ENCODE data around the gene GALNT11. TPM values are rescaled to one million over a fixed set of nuclear protein-coding genes. Genes with fewer than 3 reads are reported as not detected.

Gene GALNT11
- total RNA-seq, 1 experiment from 2014 or later = 24.1 TPM

DNA sequence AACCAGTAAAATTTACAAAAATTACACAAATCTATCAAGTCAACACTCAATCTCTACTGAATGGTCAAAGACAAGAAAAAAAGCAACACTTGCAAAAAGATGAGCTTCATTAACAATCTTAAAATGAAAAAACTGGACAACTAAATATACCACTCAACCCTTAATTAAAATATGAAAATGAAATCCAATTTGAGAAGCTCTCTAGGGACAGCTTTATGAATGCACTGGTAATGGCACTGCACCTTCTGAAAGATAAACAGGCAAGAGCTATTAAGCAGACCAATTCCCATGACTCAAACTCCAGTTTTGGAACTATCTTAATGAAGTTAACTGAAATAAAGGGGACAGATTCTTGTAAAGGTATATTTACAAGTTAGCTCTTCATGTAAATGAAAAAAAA is 135.7 kb downstream of the GALNT11 start:
- H3K9me3 Mint-ChIP-seq = no peaks in the 10 kb centered on the region
- Histone ChIP-seq H4K8ac (replicated peaks; ENCODE audit: insufficient read length, low read depth, low read length) (no peak overlapping the region), H2BK12ac (ENCODE audit: insufficient read length, low read depth, low read length) (no peak overlapping the region), H4K91ac (ENCODE audit: insufficient read length, low read depth, low read length) (no peak overlapping the region), H3K14ac (ENCODE audit: insufficient read depth, low read length) (no peak overlapping the region), H3K9ac (ENCODE audit: extremely low read depth, insufficient read length, low read length) (no peak overlapping the region), H3K27me3 (ENCODE audit: insufficient read depth, low read length) (no peaks in the 10 kb centered on the region), H3K9me3 (ENCODE audit: control insufficient read depth, low read depth, low read length) (no peaks in the 10 kb centered on the region), H3T11ph (ENCODE audit: low read length) (no peak overlapping the region), H3K56ac (ENCODE audit: insufficient read length, low read depth, low read length) (no peak overlapping the region), H3K4me1 (ENCODE audit: insufficient read depth, low read length) (no peaks in the 10 kb centered on the region), H2BK5ac (ENCODE audit: insufficient read length, low read length) (no peak overlapping the region), H3K79me1 (ENCODE audit: insufficient read depth, low read depth, low read length, poor library complexity, severe bottlenecking) (no peaks in the 10 kb centered on the region), H2AFZ (ENCODE audit: low read length) (no peak overlapping the region), H4K20me1 (ENCODE audit: control insufficient read depth, insufficient read depth, insufficient read length) (no peaks in the 10 kb centered on the region), H2BK15ac (ENCODE audit: low read depth, low read length) (no peak overlapping the region), H2BK120ac (ENCODE audit: low read depth, low read length, poor library complexity, severe bottlenecking) (no peak overlapping the region), H3K4ac (ENCODE audit: low read depth, low read length) (no peak overlapping the region), H3K18ac (ENCODE audit: insufficient read length, low read depth, low read length) (no peak overlapping the region), H4K5ac (ENCODE audit: insufficient read length, low read depth, low read length) (no peak overlapping the region), H2AK5ac (ENCODE audit: insufficient read length, low read length) (no peak overlapping the region), H3K23me2 (ENCODE audit: insufficient read length, low read depth, low read length, poor library complexity, severe bottlenecking) (no peaks in the 10 kb centered on the region), H2BK20ac (ENCODE audit: low read depth, low read length, poor library complexity, severe bottlenecking) (no peak overlapping the region), H3K23ac (ENCODE audit: insufficient read length, low read depth, low read length) (no peak overlapping the region), H3K27ac (ENCODE audit: insufficient read length, low read depth, low read length) (no peak overlapping the region), H3K4me2 (ENCODE audit: insufficient read depth, insufficient read length, low read length) (no peak overlapping the region), H3K79me2 (ENCODE audit: insufficient read depth, low read length) (no peaks in the 10 kb centered on the region)
- no peaks in the 10 kb centered on the region for H3K4me1 Mint-ChIP-seq
- peaks cover 11 to 46% (median 38%) of the 10 kb centered on the region in 3 experiments; a peak in 6 of 7 replicates for H3K36me3 Mint-ChIP-seq (ENCODE audit: insufficient read depth in 1 of 3, low read depth in 3 of 3)
- TF ChIP-seq, protein P1, sequence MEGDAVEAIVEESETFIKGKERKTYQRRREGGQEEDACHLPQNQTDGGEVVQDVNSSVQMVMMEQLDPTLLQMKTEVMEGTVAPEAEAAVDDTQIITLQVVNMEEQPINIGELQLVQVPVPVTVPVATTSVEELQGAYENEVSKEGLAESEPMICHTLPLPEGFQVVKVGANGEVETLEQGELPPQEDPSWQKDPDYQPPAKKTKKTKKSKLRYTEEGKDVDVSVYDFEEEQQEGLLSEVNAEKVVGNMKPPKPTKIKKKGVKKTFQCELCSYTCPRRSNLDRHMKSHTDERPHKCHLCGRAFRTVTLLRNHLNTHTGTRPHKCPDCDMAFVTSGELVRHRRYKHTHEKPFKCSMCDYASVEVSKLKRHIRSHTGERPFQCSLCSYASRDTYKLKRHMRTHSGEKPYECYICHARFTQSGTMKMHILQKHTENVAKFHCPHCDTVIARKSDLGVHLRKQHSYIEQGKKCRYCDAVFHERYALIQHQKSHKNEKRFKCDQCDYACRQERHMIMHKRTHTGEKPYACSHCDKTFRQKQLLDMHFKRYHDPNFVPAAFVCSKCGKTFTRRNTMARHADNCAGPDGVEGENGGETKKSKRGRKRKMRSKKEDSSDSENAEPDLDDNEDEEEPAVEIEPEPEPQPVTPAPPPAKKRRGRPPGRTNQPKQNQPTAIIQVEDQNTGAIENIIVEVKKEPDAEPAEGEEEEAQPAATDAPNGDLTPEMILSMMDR (conservative IDR thresholded peaks at IDR 0.05) = no peak
- DNase-seq = no peak
- no peaks in the 10 kb centered on the region for H3K27me3 Mint-ChIP-seq (ENCODE audit: low read depth)
- no peak overlapping the region for H3K4me3 Mint-ChIP-seq
- no peak overlapping the region for H3K27ac Mint-ChIP-seq
